GM12892 (cell line): ENCODE results near the gene PDE1A.
"Not testable (repeated sequence)": the region's sequence is repeated elsewhere in the genome, so short reads cannot be mapped to it uniquely, and the experiment has no call there.

ENCODE experiments used
- DNase-seq: peaks from one replicate; pipeline ENCODE4 v3.0.0; 2011; ENCODE audit not compliant: insufficient read length
- FAIRE-seq: peaks from 2 replicates; lab custom pipeline; 2011; peaks lifted over from hg19 to GRCh38; lab: Jason Lieb, UNC
- POLR2A ChIP-seq: IDR thresholded peaks from 2 replicates; pipeline ENCODE4 v1.6.1; 2011; ENCODE audit warnings: low read depth, low read length, control low read depth
- POLR2AphosphoS5 ChIP-seq: IDR thresholded peaks from 2 replicates; pipeline ENCODE4 v1.6.1; 2011; ENCODE audit warnings: low read depth, low read length, control low read depth
- TAF1 ChIP-seq: IDR thresholded peaks from 2 replicates; pipeline ENCODE4 v1.6.1; 2011; ENCODE audit warnings: low read depth, mild to moderate bottlenecking, control low read depth, low read length, borderline replicate concordance

The PDE1A gene

DNA sequence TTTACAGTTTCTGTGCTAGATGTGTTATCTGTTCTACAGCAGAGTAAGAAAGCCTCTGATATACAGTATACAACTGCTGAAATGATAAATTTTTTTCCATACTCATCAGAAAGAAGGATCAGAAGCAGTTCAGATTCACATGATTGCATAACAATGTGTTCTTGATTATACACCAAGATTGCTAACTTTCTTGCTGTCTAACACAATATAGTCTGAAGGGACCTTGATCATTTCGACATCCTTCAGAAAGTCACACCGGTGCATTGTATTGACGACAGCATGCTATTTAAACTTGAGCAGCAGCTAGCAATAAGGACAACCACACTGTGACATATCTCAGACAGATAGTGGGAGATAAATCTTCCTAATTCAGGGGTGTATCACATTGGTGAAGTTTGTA is 127.2 kb downstream of the PDE1A start:
- FAIRE-seq = no peak
- DNase-seq = no peak
- TF ChIP-seq TAF1 = no peak

DNA sequence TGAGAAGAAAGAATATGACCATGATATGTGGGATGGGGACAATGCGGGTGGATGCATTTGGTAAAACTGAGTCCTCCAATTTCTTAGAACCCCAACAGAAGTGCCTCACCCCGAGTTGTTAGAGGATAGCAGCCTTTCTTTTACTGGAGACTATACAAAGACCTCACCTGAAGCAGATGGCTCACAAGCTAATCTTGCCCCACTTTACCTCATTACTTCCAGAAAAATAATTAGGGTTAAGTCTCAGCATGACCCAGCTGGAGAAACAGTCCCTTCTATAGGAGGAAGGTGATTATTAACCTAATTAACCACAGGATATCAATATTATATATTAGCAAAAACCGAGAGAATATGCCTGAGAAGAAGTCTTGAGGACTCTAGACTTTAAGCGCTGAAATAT is 128.4 kb downstream of the PDE1A start:
- TF ChIP-seq TAF1 (no peak), POLR2A (no peak), POLR2AphosphoS5 (no peak)
- FAIRE-seq (no peak), DNase-seq (no peak)

DNA sequence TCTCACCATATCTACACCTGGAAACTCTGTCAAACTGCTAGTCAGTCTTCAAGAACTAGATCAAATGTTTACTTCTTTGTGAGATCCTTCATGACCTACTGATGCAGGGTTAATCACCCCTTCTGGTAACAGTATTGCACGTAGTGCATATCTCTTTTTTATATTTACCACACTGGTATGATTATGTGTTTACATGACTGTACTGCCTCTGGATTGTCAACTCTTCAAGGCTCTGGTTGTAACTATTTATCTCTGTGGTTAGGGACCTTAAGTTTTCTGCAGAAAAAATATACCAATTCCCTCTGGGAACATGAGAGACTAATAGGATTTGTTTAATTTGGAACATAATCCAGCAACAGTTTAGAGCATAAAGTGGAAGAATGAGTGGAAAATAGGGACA is 135.5 kb downstream of the PDE1A start:
- FAIRE-seq (no peak), DNase-seq (no peak)
- TF ChIP-seq POLR2A = no peak
- TF ChIP-seq POLR2AphosphoS5 = no peak
- no peak for TF ChIP-seq TAF1

DNA sequence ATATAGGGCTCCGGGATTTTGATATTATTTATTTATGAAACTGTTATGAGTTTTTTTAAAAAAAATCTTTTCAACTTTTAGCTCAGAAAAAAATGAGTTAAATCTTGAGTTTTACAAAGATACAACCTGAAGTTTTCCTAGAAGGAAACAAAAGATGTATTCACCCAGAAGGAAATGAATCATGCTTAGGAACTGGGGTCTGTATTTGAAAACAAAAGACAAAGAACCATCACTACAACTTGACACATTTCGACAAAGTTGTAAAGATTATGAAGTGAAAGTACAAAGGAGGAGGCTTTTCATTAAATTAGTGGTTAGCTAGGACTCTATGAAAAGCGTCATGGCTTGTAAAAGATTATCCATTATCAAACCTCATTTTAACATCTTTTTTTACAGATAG is 143.3 kb downstream of the PDE1A start:
- no peak for DNase-seq
- no peak for FAIRE-seq
- TF ChIP-seq POLR2AphosphoS5 (no peak), TAF1 (no peak), POLR2A (no peak)

GRCh38 chr2:182281276-182281675 is 145.6 kb downstream of the PDE1A start:
- DNase-seq = no peak
- TF ChIP-seq POLR2AphosphoS5 (no peak), TAF1 (no peak), POLR2A (no peak)
- no peak for FAIRE-seq

DNA sequence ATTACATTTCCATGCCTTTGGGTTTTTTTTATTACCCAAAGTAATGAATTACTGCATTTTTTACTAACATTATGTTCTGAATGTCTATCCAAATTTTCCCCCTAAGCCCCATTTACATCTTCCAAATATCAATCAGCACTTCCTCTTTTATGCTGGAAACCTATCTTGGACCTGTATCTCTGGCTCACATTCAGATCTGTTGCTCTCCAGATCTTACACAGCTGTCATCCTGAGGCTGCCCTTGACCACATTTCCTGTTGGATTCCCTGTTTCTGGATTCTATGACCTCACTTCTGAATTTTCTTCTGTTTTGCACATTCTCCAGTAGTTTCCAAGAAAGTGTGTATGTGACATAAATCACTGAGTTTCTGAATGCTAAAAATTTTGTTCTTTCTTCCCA is 146.7 kb downstream of the PDE1A start:
- FAIRE-seq = no peak
- TF ChIP-seq POLR2AphosphoS5 = no peak
- TF ChIP-seq POLR2A = no peak
- no peak for TF ChIP-seq TAF1
- no peak for DNase-seq

GRCh38 chr2:182276662-182277061 is 150.2 kb downstream of the PDE1A start:
- not testable (repeated sequence) for DNase-seq, FAIRE-seq

DNA sequence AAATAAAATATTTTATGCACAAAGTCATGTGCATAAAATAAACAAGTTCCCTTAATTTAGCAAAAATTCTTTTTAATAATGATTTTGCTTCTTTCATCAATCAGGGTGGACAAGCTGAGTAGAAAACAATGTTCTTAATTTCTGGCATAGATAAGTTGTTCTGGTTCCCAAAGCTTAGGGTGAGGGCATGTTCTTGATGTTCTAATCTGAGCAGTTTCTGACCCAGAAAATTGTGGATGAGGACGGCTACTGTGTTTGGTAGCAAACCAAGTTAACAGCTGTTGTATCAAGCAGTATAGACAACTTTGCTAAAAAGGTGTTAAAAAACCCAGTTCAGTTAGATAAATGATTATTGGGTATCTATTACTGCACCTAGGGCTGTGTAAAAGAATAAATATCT is 158.9 kb downstream of the PDE1A start:
- FAIRE-seq (no peak), DNase-seq (no peak)
- TF ChIP-seq POLR2AphosphoS5 (no peak), TAF1 (no peak), POLR2A (no peak)

- TF ChIP-seq POLR2A (no peak), POLR2AphosphoS5 (no peak), TAF1 (no peak)
- FAIRE-seq = no peak
- DNase-seq = no peak
These were observed 159.9 kb downstream of the PDE1A start for GRCh38 chr2:182266909-182267308.

DNA sequence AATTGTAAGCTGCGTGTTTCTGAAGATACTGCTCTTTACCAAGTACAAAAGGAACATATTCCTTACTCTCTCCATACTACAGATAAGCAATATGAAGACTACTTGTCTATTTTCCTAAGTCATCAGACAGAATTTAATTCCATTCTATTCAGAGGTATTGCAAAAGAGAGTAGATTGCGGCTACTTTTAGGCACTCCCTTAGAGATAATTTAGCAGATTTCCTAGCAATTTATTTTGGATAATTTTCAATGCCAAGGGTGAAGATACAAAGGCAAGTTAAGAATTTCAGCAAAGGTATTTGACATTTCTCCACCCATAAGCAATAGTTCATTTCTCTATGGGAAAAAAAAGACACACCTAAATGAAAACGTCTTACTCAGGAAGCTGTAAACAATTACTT is 161.1 kb downstream of the PDE1A start:
- DNase-seq = no peak
- no peak for TF ChIP-seq POLR2AphosphoS5
- TF ChIP-seq POLR2A = no peak
- no peak for TF ChIP-seq TAF1
- no peak for FAIRE-seq

GRCh38 chr2:182261860-182262387 is 164.9 kb downstream of the PDE1A start:
- DNase-seq (no peak), FAIRE-seq (no peak)
- no peak for TF ChIP-seq POLR2AphosphoS5
- no peak for TF ChIP-seq POLR2A
- TF ChIP-seq TAF1 = no peak

DNA sequence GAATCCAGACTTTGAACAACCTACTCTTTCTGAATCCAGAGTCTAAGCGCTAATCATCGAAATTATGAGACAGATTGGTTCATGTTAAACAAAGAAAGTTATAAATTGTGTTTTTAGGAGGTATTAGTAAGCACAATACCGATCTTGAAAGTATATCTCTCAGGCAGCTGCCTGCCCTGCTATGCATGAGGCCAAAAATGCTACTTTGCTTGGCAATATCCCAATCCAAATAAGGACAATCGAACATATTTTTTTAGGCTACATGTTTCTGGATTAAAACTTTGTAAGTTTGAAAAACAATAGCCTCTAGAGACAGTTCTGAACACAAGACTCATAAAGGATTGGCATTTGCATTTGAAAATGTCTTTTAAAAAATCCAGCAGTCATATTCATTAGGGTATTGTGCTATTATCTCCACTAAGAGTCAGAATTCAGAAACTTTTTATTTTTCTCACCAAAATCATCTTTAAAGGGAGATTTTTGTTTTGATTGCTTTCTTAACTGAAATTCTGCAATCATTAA is 167.1 kb downstream of the PDE1A start:
- TF ChIP-seq POLR2A (no peak), TAF1 (no peak), POLR2AphosphoS5 (no peak)
- DNase-seq (no peak), FAIRE-seq (no peak)

- DNase-seq = no peak
- FAIRE-seq = no peak
- TF ChIP-seq POLR2A = no peak
- no peak for TF ChIP-seq TAF1
- no peak for TF ChIP-seq POLR2AphosphoS5
These were observed 174.3 kb downstream of the PDE1A start for GRCh38 chr2:182252534-182252933.
